Measurements from ENCODE around the gene PPP1R11. TPM values are rescaled to one million over a fixed set of nuclear protein-coding genes. Genes with fewer than 3 reads are reported as not detected.

Gene PPP1R11
- total and polyA plus RNA-seq, 2 of the 13 experiments (the other 11 are each of a cell fraction or from before 2014, with no cell fraction given), result 32.1 to 58.9 TPM

DNA sequence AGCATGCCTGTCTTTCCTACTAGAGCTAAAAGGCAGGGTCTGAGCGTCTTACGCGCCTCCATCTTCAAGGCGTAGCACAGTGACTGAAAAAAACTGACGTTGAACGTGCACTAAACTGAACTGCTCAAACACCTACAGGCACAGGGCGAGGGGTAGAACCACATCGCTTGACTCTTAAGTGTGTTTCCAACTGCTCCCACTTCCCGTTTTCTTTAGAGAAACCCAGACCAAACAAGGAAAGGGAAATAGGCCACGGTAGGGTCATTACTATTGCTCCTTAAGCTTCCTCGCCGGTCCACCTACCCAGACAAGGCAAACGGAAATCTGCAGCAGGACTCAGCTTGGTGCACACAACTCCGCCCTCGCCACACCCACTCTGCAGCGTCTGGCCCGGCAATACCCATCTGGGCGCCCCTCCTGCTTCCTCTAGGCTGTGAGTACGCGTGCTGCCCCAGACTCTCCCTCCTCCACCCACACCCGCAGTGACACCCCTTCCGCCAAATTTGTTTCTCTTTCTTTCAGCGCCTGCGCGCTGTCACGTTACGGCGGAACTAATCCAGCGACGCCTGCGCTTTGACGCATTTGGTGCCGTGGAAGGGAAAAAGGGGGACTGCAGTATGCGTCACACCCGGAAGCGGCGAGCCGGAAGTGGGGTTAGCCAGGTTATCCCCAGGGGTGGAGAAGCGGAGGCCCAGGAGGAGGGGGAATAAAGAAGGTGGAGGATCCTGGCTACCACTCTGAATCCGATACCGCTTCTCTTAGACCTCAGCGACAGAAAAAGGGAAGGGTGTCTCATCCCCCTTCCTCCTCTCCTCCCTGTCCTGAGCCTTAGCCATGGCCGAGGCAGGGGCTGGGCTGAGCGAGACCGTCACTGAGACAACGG is at the start of gene PPP1R11 (continued):
- no peak for TF ChIP-seq RCOR2 (CRISPR knock-in tag; IDR thresholded peaks at IDR 0.05)
- no peak for TF ChIP-seq ARNT (IDR thresholded peaks at IDR 0.05)
- TF ChIP-seq SRY (CRISPR knock-in tag; IDR thresholded peaks at IDR 0.05), result peak; percentile 37; the same call in 1 of the 2 replicates
- TF ChIP-seq ZNF7 (CRISPR knock-in tag; IDR thresholded peaks at IDR 0.05), result no peak
- TF ChIP-seq, protein P1, sequence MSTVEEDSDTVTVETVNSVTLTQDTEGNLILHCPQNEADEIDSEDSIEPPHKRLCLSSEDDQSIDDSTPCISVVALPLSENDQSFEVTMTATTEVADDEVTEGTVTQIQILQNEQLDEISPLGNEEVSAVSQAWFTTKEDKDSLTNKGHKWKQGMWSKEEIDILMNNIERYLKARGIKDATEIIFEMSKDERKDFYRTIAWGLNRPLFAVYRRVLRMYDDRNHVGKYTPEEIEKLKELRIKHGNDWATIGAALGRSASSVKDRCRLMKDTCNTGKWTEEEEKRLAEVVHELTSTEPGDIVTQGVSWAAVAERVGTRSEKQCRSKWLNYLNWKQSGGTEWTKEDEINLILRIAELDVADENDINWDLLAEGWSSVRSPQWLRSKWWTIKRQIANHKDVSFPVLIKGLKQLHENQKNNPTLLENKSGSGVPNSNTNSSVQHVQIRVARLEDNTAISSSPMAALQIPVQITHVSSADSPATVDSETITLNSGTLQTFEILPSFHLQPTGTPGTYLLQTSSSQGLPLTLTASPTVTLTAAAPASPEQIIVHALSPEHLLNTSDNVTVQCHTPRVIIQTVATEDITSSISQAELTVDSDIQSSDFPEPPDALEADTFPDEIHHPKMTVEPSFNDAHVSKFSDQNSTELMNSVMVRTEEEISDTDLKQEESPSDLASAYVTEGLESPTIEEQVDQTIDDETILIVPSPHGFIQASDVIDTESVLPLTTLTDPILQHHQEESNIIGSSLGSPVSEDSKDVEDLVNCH (CRISPR knock-in tag; IDR thresholded peaks at IDR 0.05), result no peak
- peak; percentile 89 for TF ChIP-seq SP5 (CRISPR knock-in tag; IDR thresholded peaks at IDR 0.05; ENCODE audit: borderline replicate concordance, low read depth)
- TF ChIP-seq NFAT5 (CRISPR knock-in tag; IDR thresholded peaks at IDR 0.05), result no peak
- TF ChIP-seq, protein P2, sequence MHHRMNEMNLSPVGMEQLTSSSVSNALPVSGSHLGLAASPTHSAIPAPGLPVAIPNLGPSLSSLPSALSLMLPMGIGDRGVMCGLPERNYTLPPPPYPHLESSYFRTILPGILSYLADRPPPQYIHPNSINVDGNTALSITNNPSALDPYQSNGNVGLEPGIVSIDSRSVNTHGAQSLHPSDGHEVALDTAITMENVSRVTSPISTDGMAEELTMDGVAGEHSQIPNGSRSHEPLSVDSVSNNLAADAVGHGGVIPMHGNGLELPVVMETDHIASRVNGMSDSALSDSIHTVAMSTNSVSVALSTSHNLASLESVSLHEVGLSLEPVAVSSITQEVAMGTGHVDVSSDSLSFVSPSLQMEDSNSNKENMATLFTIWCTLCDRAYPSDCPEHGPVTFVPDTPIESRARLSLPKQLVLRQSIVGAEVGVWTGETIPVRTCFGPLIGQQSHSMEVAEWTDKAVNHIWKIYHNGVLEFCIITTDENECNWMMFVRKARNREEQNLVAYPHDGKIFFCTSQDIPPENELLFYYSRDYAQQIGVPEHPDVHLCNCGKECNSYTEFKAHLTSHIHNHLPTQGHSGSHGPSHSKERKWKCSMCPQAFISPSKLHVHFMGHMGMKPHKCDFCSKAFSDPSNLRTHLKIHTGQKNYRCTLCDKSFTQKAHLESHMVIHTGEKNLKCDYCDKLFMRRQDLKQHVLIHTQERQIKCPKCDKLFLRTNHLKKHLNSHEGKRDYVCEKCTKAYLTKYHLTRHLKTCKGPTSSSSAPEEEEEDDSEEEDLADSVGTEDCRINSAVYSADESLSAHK (CRISPR knock-in tag; IDR thresholded peaks at IDR 0.05; ENCODE audit: borderline replicate concordance), result no peak
- TF ChIP-seq ETV6 (CRISPR knock-in tag; conservative IDR thresholded peaks at IDR 0.05), result peak; percentile 94
- TF ChIP-seq ZNF33B (CRISPR knock-in tag; IDR thresholded peaks at IDR 0.05), result peak; percentile 54; the same call in 1 of the 2 replicates
- TF ChIP-seq ZNF362 (CRISPR knock-in tag; IDR thresholded peaks at IDR 0.05; ENCODE audit: borderline replicate concordance), result peak; percentile 64; the same call in 1 of the 2 replicates
- TF ChIP-seq ASH2L (IDR thresholded peaks at IDR 0.05; ENCODE audit: insufficient read length, low read depth, low read length), result peak; percentile 96
- no peak for TF ChIP-seq NCOA1 (CRISPR knock-in tag; IDR thresholded peaks at IDR 0.05)
- TF ChIP-seq SKI (IDR thresholded peaks at IDR 0.05; ENCODE audit: partially characterized antibody), result peak; percentile 75
- no peak for TF ChIP-seq TBP (CRISPR knock-in tag; IDR thresholded peaks at IDR 0.05)
- TF ChIP-seq ZFP36L2 (CRISPR knock-in tag; IDR thresholded peaks at IDR 0.05), result no peak
- peak; percentile 87 for TF ChIP-seq ZBTB21 (CRISPR knock-in tag; IDR thresholded peaks at IDR 0.05)
